GM23338 (cell line): Measurements from ENCODE around the gene ANO1. TPM values are rescaled to one million over a fixed set of nuclear protein-coding genes. Genes with fewer than 3 reads are reported as not detected.

Experiments
- ATAC-seq: fragments of 200-7000 bp; cut with Tn5 transposase; 3 replicates; pipeline ENCODE4 v1.9.1; 2020
- DNase-seq: peaks from one replicate; pipeline ENCODE4 v3.0.0-alpha.2; 2015; ENCODE audit warnings: low spot score
- H2AFZ ChIP-seq: fragments of 200-600 bp; sonication (generic); 2 replicates; pipeline ENCODE4 v1.8.0; 2016; ENCODE audit warnings: antibody characterized with exemption, mild to moderate bottlenecking, moderate library complexity
- H3F3A ChIP-seq: fragments of 200-600 bp; sonication (generic); replicated peaks from 2 replicates; pipeline ENCODE4 v1.8.0; 2017; ENCODE audit warnings: antibody characterized with exemption, mixed run types, low read depth
- H3K27ac ChIP-seq: fragments of 200-600 bp; sonication (generic); 2 replicates; pipeline ENCODE4 v1.6.1; 2016; ENCODE audit warnings: low read depth
- H3K27me3 ChIP-seq: fragments of 200-600 bp; sonication (generic); 2 replicates; pipeline ENCODE4 v1.8.0; 2016; ENCODE audit warnings: mild to moderate bottlenecking, mixed run types, moderate library complexity; ENCODE audit not compliant: insufficient read depth
- H3K36me3 ChIP-seq: fragments of 200-600 bp; sonication (generic); 2 replicates; pipeline ENCODE4 v1.8.0; 2016; ENCODE audit warnings: mild to moderate bottlenecking; ENCODE audit not compliant: insufficient read depth
- H3K4me1 ChIP-seq: fragments of 200-600 bp; sonication (generic); 2 replicates; pipeline ENCODE4 v1.8.0; 2016; ENCODE audit warnings: mild to moderate bottlenecking, moderate library complexity; ENCODE audit not compliant: insufficient read depth
- H3K4me2 ChIP-seq: fragments of 200-600 bp; sonication (generic); 2 replicates; pipeline ENCODE4 v1.7.1; 2017; ENCODE audit warnings: mixed run types
- H3K4me3 ChIP-seq: fragments of 200-600 bp; sonication (generic); 2 replicates; pipeline ENCODE4 v1.6.1; 2016; ENCODE audit warnings: mixed run types
- H3K79me2 ChIP-seq: fragments of 200-600 bp; sonication (generic); replicated peaks from 2 replicates; pipeline ENCODE4 v1.8.0; 2017; ENCODE audit warnings: mild to moderate bottlenecking; ENCODE audit not compliant: insufficient read depth
- H3K9me2 ChIP-seq: fragments of 200-600 bp; sonication (generic); 2 replicates; pipeline ENCODE4 v1.8.0; 2017; ENCODE audit not compliant: insufficient read depth
- H4K20me1 ChIP-seq: fragments of 200-600 bp; sonication (generic); replicated peaks from 2 replicates; pipeline ENCODE4 v1.8.0; 2017; ENCODE audit warnings: mild to moderate bottlenecking; ENCODE audit not compliant: insufficient read depth
- H3K27ac Mint-ChIP-seq: 2 replicates; pipeline ENCODE4 v1.8.0; 2020; ENCODE audit warnings: inconsistent platforms, mild to moderate bottlenecking, moderate library complexity, mixed read lengths
- H3K27me3 Mint-ChIP-seq: 3 replicates; pipeline ENCODE4 v1.8.0; 2022; ENCODE audit warnings: low read depth, mild to moderate bottlenecking, moderate library complexity, mixed read lengths, inconsistent platforms; ENCODE audit not compliant: insufficient read depth, poor library complexity
- H3K36me3 Mint-ChIP-seq: 3 replicates; pipeline ENCODE4 v1.8.0; 2021; ENCODE audit warnings: low read depth, mild to moderate bottlenecking, inconsistent platforms, moderate library complexity, mixed read lengths
- H3K4me1 Mint-ChIP-seq: 3 replicates; pipeline ENCODE4 v1.8.0; 2020; ENCODE audit warnings: mild to moderate bottlenecking, inconsistent platforms, mixed read lengths
- H3K4me3 Mint-ChIP-seq: 3 replicates; pipeline ENCODE4 v1.8.0; 2021; ENCODE audit warnings: moderate library complexity, mild to moderate bottlenecking, inconsistent platforms, mixed read lengths
- H3K9me3 Mint-ChIP-seq: 3 replicates; pipeline ENCODE4 v1.8.0; 2020; ENCODE audit warnings: moderate library complexity, mild to moderate bottlenecking, inconsistent platforms, mixed read lengths
- CREB1 ChIP-seq: fragments of 250-450 bp; sonication (Bioruptor Pico); IDR thresholded peaks from 2 replicates; pipeline ENCODE4 v1.5.0; 2020; ENCODE audit warnings: low read depth, mild to moderate bottlenecking, moderate library complexity
- EZH2phosphoT487 ChIP-seq: fragments of 200-600 bp; sonication (generic); IDR thresholded peaks from one replicate; pipeline ENCODE4 v1.8.1; 2018; ENCODE audit warnings: antibody characterized with exemption; ENCODE audit not compliant: unreplicated experiment
- JUNB ChIP-seq: IDR thresholded peaks from one replicate; pipeline ENCODE4 v1.6.1; 2016; ENCODE audit warnings: antibody characterized with exemption; ENCODE audit not compliant: unreplicated experiment
- POLR2AphosphoS5 ChIP-seq: IDR thresholded peaks from 2 replicates; pipeline ENCODE4 v1.6.1; 2016; ENCODE audit warnings: antibody characterized with exemption, low read depth
- REST ChIP-seq: IDR thresholded peaks from one replicate; pipeline ENCODE4 v1.6.1; 2018; ENCODE audit warnings: antibody characterized with exemption; ENCODE audit not compliant: unreplicated experiment
- STAT1 ChIP-seq: IDR thresholded peaks from one replicate; pipeline ENCODE4 v1.6.1; 2016; ENCODE audit warnings: antibody characterized with exemption; ENCODE audit not compliant: unreplicated experiment
- ZNF114 ChIP-seq: fragments of 250-450 bp; sonication (Bioruptor Pico); IDR thresholded peaks from 2 replicates; pipeline ENCODE4 v1.5.0; 2020; ENCODE audit warnings: mild to moderate bottlenecking, moderate library complexity
- ZNF462 ChIP-seq: fragments of 250-450 bp; sonication (Bioruptor Pico); IDR thresholded peaks from 2 replicates; pipeline ENCODE4 v1.5.0; 2020; ENCODE audit warnings: mild to moderate bottlenecking, moderate library complexity
- polyA plus RNA-seq: library from polyadenylated mRNA; unstranded; fragments of >200 nt; fragmentation: Nextera tagmentation; extraction: Ambion mirVana; gene quantifications from 2 replicates; pipeline ENCODE4 v1.2.1, GENCODE V29; 2016
- total RNA-seq: library from RNA; depleted of rRNA; stranded (reverse); fragments of >200 nt; shearing (Covaris generic); gene quantifications from 2 replicates; pipeline ENCODE4 v1.2.3, GENCODE V29; 2014
- TF ChIP-seq, protein P1 (sequence below), 2 experiments: fragments of 200-600 bp in 1 of 2; sonication (generic) in 1 of 2; conservative IDR thresholded peaks; 2 replicates each; pipeline versions ENCODE4 v1.5.1 to v1.6.1; 2016 to 2017; ENCODE audit warnings: antibody characterized with exemption in 2 of 2, low read depth in 2 of 2, mild to moderate bottlenecking in 2 of 2, moderate library complexity in 1 of 2
- TF ChIP-seq, protein P2 (sequence below): IDR thresholded peaks from 2 replicates; pipeline ENCODE4 v1.6.1; 2016; ENCODE audit warnings: antibody characterized with exemption

Gene ANO1
- total and polyA plus RNA-seq, 2 experiments from 2014 or later = 1.4 to 3.4 TPM

DNA sequence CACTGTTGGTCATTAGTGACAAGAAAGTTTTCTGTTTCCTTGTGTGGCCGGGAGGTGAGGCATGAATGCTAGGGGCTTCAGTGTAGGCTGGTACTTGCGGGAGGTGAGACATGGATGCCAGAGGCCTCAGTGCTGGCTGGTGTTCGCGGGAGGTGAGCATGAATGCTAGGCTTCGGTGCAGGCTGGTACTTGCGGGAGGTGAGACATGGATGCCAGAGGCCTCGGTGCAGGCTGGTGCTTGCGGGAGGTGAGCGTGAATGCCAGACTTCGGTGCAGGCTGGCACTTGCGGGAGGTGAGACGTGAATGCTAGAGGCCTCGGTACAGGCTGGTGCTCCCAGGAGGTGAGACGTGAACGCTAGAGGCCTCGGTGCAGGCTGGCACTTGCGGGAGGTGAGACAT, 48.4 kb downstream of the ANO1 start:
- Histone ChIP-seq H2AFZ (no peak overlapping the region), H3K27ac (no peak overlapping the region), H3K4me2 (no peak overlapping the region), H3F3A (0 out of 2 replicates have a peak, but pooled peaks cover 6% of the 10 kb centered on the region), H3K27me3 (no peaks in the 10 kb centered on the region), H4K20me1 (no peaks in the 10 kb centered on the region), H3K36me3 (no peaks in the 10 kb centered on the region), H3K9me2 (no peaks in the 10 kb centered on the region), H3K79me2 (no peaks in the 10 kb centered on the region), H3K4me3 (no peak overlapping the region), H3K4me1 (peaks cover 19% of the 10 kb centered on the region)
- H3K27me3 Mint-ChIP-seq = peaks cover 10% of the 10 kb centered on the region
- peaks cover 30% of the 10 kb centered on the region for H3K4me1 Mint-ChIP-seq
- H3K4me3 Mint-ChIP-seq = no peak overlapping the region
- H3K36me3 Mint-ChIP-seq = no peaks in the 10 kb centered on the region; the same call in 2 of the 3 replicates
- no peak for DNase-seq
- TF ChIP-seq, protein P1, sequence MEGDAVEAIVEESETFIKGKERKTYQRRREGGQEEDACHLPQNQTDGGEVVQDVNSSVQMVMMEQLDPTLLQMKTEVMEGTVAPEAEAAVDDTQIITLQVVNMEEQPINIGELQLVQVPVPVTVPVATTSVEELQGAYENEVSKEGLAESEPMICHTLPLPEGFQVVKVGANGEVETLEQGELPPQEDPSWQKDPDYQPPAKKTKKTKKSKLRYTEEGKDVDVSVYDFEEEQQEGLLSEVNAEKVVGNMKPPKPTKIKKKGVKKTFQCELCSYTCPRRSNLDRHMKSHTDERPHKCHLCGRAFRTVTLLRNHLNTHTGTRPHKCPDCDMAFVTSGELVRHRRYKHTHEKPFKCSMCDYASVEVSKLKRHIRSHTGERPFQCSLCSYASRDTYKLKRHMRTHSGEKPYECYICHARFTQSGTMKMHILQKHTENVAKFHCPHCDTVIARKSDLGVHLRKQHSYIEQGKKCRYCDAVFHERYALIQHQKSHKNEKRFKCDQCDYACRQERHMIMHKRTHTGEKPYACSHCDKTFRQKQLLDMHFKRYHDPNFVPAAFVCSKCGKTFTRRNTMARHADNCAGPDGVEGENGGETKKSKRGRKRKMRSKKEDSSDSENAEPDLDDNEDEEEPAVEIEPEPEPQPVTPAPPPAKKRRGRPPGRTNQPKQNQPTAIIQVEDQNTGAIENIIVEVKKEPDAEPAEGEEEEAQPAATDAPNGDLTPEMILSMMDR (conservative IDR thresholded peaks at IDR 0.05; ENCODE audit: low read depth in 2 of 2) = no peak
- no peak for TF ChIP-seq JUNB
- TF ChIP-seq ZNF462 (CRISPR knock-in tag) = no peak
- TF ChIP-seq CREB1 (CRISPR knock-in tag) = no peak
- TF ChIP-seq REST = no peak
- TF ChIP-seq STAT1 = no peak
- TF ChIP-seq, protein P2, sequence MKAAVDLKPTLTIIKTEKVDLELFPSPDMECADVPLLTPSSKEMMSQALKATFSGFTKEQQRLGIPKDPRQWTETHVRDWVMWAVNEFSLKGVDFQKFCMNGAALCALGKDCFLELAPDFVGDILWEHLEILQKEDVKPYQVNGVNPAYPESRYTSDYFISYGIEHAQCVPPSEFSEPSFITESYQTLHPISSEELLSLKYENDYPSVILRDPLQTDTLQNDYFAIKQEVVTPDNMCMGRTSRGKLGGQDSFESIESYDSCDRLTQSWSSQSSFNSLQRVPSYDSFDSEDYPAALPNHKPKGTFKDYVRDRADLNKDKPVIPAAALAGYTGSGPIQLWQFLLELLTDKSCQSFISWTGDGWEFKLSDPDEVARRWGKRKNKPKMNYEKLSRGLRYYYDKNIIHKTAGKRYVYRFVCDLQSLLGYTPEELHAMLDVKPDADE = no peak
- TF ChIP-seq POLR2AphosphoS5 = no peak
- no peak for TF ChIP-seq ZNF114 (CRISPR knock-in tag)
- TF ChIP-seq EZH2phosphoT487 = no peak
- no peak for ATAC-seq
- H3K27ac Mint-ChIP-seq = no peak overlapping the region
- peaks cover 4% of the 10 kb centered on the region; the same call in 2 of the 3 replicates for H3K9me3 Mint-ChIP-seq
